Spleen (tissue), 11 donors: ENCODE results near the gene MPZL1. TPM values are rescaled to one million over a fixed set of nuclear protein-coding genes. Genes with fewer than 3 reads are reported as not detected.

ENCODE experiments used
- DNase-seq: peaks from one replicate; pipeline ENCODE4 v3.0.0-alpha.2; 2020
- H3K27ac ChIP-seq, 8 donors: fragments of 200-600 bp; sonication (generic) in 7 of 8; 1 replicate in 4 of 8; 2 replicates in 4 of 8; pipeline versions ENCODE4 v1.5.0 to v1.8.0; 2016 to 2021; ENCODE audit warnings: inconsistent platforms in 4 of 8, mild to moderate bottlenecking in 4 of 8, moderate library complexity in 1 of 8
- H3K27me3 ChIP-seq, 7 donors: fragments of 200-600 bp; sonication (generic) in 6 of 7; replicated peaks in 1 of 7; 1 replicate in 4 of 7; 2 replicates in 3 of 7; pipeline versions ENCODE4 v1.5.0 to v1.8.0; 2016 to 2021; ENCODE audit warnings: inconsistent platforms in 3 of 7, mild to moderate bottlenecking in 1 of 7
- H3K36me3 ChIP-seq, 6 donors: fragments of 200-600 bp; sonication (generic) in 5 of 6; 1 replicate in 4 of 6; 2 replicates in 2 of 6; pipeline versions ENCODE4 v1.5.0 to v1.8.0; 2016 to 2021; ENCODE audit warnings: inconsistent platforms in 2 of 6
- H3K4me1 ChIP-seq, 6 donors: fragments of 200-600 bp; sonication (generic) in 5 of 6; 1 replicate in 3 of 6; 2 replicates in 3 of 6; pipeline versions ENCODE4 v1.5.0 to v1.8.0; 2016 to 2021; ENCODE audit warnings: inconsistent platforms in 3 of 6
- H3K4me3 ChIP-seq, 8 donors: fragments of 200-600 bp; sonication (generic) in 7 of 8; 1 replicate in 4 of 8; 2 replicates in 4 of 8; pipeline versions ENCODE4 v1.5.0 to v1.8.0; 2016 to 2021; ENCODE audit warnings: inconsistent platforms in 4 of 8, mild to moderate bottlenecking in 4 of 8, moderate library complexity in 2 of 8
- H3K9me3 ChIP-seq, 8 donors: fragments of 200-600 bp; sonication (generic) in 7 of 8; 1 replicate in 4 of 8; 2 replicates in 4 of 8; pipeline versions ENCODE4 v1.5.0 to v1.8.0; 2016 to 2021; ENCODE audit warnings: inconsistent platforms in 4 of 8
- POLR2A ChIP-seq, 3 donors: fragments of 450-650 bp; IDR thresholded peaks; one replicate each; pipeline ENCODE4 v1.5.1; 2017; ENCODE audit warnings: antibody characterized with exemption in 3 of 3, mild to moderate bottlenecking in 1 of 3
- POLR2AphosphoS5 ChIP-seq, 3 donors: sonication (generic); formaldehyde crosslinking; IDR thresholded peaks; one replicate each; pipeline ENCODE4 v1.5.1; 2017; ENCODE audit warnings: antibody characterized with exemption in 3 of 3
- whole genome bisulfite sequencing, 5 donors: extraction: QIAGEN DNeasy Blood & Tissue Kit in 3 of 5; methylation state at CpG; one replicate each; pipeline versions ENCODE4 v1.1.5 to v1.1.7; 2013 to 2018; 5-methylcytosine and 5-hydroxymethylcytosine counted together
- intact Hi-C: fragments of 100-400 bp; cut with DNase I; formaldehyde crosslinking; loops from one replicate; pipeline ENCODE4 v1.15.0; 2023; ENCODE audit warnings: low total_unique reads
- polyA plus RNA-seq, 3 donors: library from polyadenylated mRNA; stranded (reverse); fragments of 200-250 nt; gene quantifications; one replicate each; pipeline ENCODE4 v1.2.1, GENCODE V29; 2013
- total RNA-seq, 7 donors: library from RNA; depleted of rRNA in 3 of 7; stranded (reverse); fragments of >200 nt in 3 of 7; fragmentation: NEBNext Ultra II Directional in 4 of 7; extraction: Animal tissue kit (Norgen Biotek cat#: 25700) in 4 of 7; gene quantifications; one replicate each; pipeline versions ENCODE4 v1.1.0 to v1.2.1, GENCODE V29; 2016 to 2021
- TF ChIP-seq, protein P1 (sequence below), 11 experiments: fragments of 200-600 bp in 7 of 11; fragments of 450-650 bp in 4 of 11; sonication (generic) in 4 of 11; IDR thresholded peaks in 8 of 11; conservative IDR thresholded peaks in 3 of 11; 1 replicate in 7 of 11; 2 replicates in 4 of 11; pipeline versions ENCODE4 v1.4.0 to v1.8.0; 2016 to 2021; ENCODE audit warnings: antibody characterized with exemption in 11 of 11, inconsistent platforms in 4 of 11, mild to moderate bottlenecking in 1 of 11
- donor health status: healthy with polysubstance abuse.
- donor health status: DM: no; HTN: no; CAD: no; lungs with moderate emphysema.
- donor health status: DM: no; HTN: no; CAD: no.
- donor health status: Bipolar disorder and iron deficiency.
- donor health status: healthy.
- donor health status: DM: no; HTN: no; CAD: no.
- donor health status: DM: yes; HTN: yes; CAD: no.

MPZL1 gene
- total and polyA plus RNA-seq, 10 donors, result 12.0 to 65.8 (median 47.3) TPM

DNA sequence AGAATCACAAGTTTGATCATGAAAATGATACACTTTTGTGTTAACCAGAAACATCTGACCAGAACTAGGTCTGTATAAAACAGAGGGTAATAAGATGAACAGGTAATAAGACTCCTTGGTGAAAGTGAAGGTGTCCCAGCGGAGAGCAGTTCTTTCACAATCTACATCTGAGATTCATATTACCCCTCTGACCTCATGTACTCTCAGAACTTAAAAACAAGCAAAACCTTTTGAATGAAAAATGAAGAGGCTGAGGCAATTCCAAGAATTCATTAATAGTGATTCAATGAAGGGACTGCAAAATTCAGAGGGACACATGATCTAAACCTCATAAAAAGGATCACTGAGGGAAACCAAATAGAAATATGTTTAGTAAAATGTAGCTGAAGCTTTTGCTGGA, 10.9 kb upstream of the MPZL1 start:
- Histone ChIP-seq H3K36me3 (peaks cover 0 to 20% (median under 1%) of the 10 kb centered on the region in 6 donors), H3K27me3 (no peaks in the 10 kb centered on the region), H3K4me3 (no peak overlapping the region), H3K4me1 (peaks cover 10 to 72% (median 43%) of the 10 kb centered on the region in 6 donors), H3K27ac (no peak overlapping the region), H3K9me3 (no peaks in the 10 kb centered on the region)
- DNase-seq, result no peak
- TF ChIP-seq POLR2A (IDR thresholded peaks at IDR 0.05) (no peak), POLR2AphosphoS5 (IDR thresholded peaks at IDR 0.05) (no peak)
- TF ChIP-seq, protein P1, sequence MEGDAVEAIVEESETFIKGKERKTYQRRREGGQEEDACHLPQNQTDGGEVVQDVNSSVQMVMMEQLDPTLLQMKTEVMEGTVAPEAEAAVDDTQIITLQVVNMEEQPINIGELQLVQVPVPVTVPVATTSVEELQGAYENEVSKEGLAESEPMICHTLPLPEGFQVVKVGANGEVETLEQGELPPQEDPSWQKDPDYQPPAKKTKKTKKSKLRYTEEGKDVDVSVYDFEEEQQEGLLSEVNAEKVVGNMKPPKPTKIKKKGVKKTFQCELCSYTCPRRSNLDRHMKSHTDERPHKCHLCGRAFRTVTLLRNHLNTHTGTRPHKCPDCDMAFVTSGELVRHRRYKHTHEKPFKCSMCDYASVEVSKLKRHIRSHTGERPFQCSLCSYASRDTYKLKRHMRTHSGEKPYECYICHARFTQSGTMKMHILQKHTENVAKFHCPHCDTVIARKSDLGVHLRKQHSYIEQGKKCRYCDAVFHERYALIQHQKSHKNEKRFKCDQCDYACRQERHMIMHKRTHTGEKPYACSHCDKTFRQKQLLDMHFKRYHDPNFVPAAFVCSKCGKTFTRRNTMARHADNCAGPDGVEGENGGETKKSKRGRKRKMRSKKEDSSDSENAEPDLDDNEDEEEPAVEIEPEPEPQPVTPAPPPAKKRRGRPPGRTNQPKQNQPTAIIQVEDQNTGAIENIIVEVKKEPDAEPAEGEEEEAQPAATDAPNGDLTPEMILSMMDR (IDR thresholded peaks at IDR 0.05 in 8 of 11, conservative IDR thresholded peaks at IDR 0.05 in 3 of 11), result no peak
- intact Hi-C loops, result loop anchor here (10.0 kb wide), 1 partner anchor 224 kb away; the partner anchor contains the start of genes DCAF6 and MPC2
- WGBS, 5 donors, result 87 to 98% (median 93%) methylated on average over 1 of the region's 1 CpG

DNA sequence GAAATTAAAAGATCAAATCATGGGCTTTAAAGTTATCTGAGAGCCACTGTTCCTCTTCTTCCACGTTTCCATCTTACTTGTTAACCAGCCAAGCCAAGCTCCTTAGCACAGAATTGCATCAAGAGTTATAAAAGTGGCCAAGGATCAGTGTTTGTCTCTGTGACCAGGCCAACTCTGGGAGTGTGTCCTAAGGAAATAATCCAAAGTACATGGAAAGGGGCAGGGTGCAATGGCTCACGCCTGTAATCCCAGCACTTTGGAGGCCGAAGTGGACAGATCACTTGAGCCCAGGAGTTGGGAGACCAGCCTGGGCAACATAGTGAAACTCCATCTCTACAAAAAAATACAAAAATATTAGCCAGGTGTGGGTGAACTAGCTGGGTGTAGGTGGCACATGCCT, 10.0 kb upstream of the MPZL1 start:
- Histone ChIP-seq H3K27ac (no peak overlapping the region), H3K4me3 (no peak overlapping the region), H3K36me3 (peaks cover 0 to 10% (median 0%) of the 10 kb centered on the region in 6 donors), H3K27me3 (no peaks in the 10 kb centered on the region), H3K9me3 (no peaks in the 10 kb centered on the region), H3K4me1 (peaks cover 10 to 72% (median 44%) of the 10 kb centered on the region in 6 donors)
- intact Hi-C loops, result loop anchor here (10.0 kb wide), 1 partner anchor 223 kb away; the partner anchor contains the start of genes DCAF6 and MPC2
- WGBS, 5 donors, result 79 to 89% (median 82%) methylated on average over 3 of the region's 3 CpGs
- no peak for DNase-seq
- no peak for TF ChIP-seq POLR2AphosphoS5 (IDR thresholded peaks at IDR 0.05)
- TF ChIP-seq POLR2A (IDR thresholded peaks at IDR 0.05), result no peak
- TF ChIP-seq, protein P1 (IDR thresholded peaks at IDR 0.05 in 8 of 11, conservative IDR thresholded peaks at IDR 0.05 in 3 of 11), result no peak

DNA sequence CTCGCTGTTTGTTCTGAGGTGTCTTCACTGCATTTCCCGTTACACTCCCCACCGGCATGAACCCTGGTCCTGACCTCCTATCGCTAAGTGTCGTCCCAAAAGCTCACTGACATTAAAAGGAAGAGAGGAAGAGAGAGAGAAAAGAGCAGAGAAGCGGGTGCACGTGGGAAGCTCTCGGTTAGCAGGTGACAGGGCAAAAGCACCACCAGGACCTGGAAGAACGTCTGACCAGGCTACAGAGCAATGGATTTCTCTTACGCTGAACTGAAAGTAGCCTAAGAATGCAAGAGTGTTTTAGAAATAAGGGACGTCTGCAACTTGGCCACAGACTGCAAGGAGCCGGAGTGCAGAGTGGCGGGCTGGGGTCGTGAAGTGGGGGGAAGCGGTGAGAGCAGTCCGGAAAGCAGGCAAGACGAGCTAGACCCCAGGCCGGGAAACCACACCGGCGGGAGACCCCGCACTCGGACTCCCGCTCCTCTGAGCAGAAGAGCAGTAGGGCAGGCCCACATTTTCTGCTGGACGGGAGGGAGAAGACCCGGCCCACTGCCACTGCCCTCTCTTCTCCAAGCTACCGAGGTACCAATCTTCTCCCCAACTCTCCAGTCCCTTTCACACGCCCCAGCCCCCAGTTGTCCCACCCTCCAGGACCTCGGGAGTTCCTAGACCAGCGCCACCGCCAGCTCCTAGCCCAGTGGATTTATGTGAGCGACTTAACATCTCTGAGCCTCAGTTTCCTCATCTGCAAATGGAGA, 8.3 kb upstream of the MPZL1 start:
- H3K4me1 ChIP-seq, result peaks cover 7 to 59% (median 33%) of the 10 kb centered on the region in 6 donors
- H3K9me3 ChIP-seq, result no peaks in the 10 kb centered on the region
- TF ChIP-seq, protein P1 (IDR thresholded peaks at IDR 0.05 in 8 of 11, conservative IDR thresholded peaks at IDR 0.05 in 3 of 11), result no peak
- TF ChIP-seq POLR2AphosphoS5 (IDR thresholded peaks at IDR 0.05) (no peak), POLR2A (IDR thresholded peaks at IDR 0.05) (no peak)
- peak; percentile 86 for DNase-seq
- WGBS, 5 donors, result 4 to 7% (median 5%) methylated on average over 31 of the region's 31 CpGs
- intact Hi-C loops, result loop anchor here (10.0 kb wide), 1 partner anchor 221 kb away; the partner anchor contains the start of genes DCAF6 and MPC2
- no peaks in the 10 kb centered on the region for H3K36me3 ChIP-seq
- H3K4me3 ChIP-seq, result peak overlapping the region; percentile 56 to 92 (median 78)
- no peaks in the 10 kb centered on the region for H3K27me3 ChIP-seq
- peak overlapping the region in 7 of 8 donors; percentile 73 to 88 (median 85) for H3K27ac ChIP-seq

DNA sequence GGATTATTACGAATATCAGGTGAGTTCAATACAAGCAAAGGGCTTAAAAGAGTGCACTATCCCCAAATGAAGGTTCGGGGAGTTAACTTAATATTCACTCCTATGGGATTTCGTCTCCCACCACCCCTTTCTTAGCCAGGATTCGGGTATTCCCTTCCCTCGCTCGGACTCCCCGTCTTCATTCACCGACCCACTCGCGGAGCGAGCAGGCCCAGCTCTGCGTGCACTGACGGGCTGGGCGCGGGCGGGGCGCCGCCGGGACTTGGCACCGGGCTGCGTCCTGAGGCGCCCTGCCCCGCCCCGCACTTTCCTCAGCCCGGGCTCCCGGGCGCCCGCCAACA, 7.7 kb upstream of the MPZL1 start:
- Histone ChIP-seq H3K27me3 (no peaks in the 10 kb centered on the region), H3K36me3 (no peaks in the 10 kb centered on the region), H3K4me3 (peak overlapping the region; percentile 56 to 92 (median 78)), H3K27ac (peak overlapping the region; percentile 53 to 88 (median 85)), H3K9me3 (no peaks in the 10 kb centered on the region), H3K4me1 (peaks cover 1 to 59% (median 28%) of the 10 kb centered on the region in 6 donors)
- WGBS, 5 donors, result 0 to 2% (median 0%) methylated on average over 14 to 28 of the region's 28 CpGs
- intact Hi-C loops, result loop anchor here (10.0 kb wide), 1 partner anchor 221 kb away; the partner anchor contains the start of genes DCAF6 and MPC2
- TF ChIP-seq POLR2AphosphoS5 (IDR thresholded peaks at IDR 0.05), result no peak
- no peak for TF ChIP-seq POLR2A (IDR thresholded peaks at IDR 0.05)
- TF ChIP-seq, protein P1 (IDR thresholded peaks at IDR 0.05 in 8 of 11, conservative IDR thresholded peaks at IDR 0.05 in 3 of 11), result no peak
- DNase-seq, result no peak
